ENCODE results near the gene JAG1. TPM values are rescaled to one million over a fixed set of nuclear protein-coding genes. Genes with fewer than 3 reads are reported as not detected.

The JAG1 gene
- total RNA-seq, 2 experiments from 2014 or later, result 0.28 to 0.89 TPM

GRCh38 chr20:10659651-10660601, 13.9 kb downstream of the JAG1 start:
- Mint-ChIP-seq H3K4me3 (no peak overlapping the region), H3K27me3 (peaks cover 17% of the 10 kb centered on the region), H3K9me3 (no peaks in the 10 kb centered on the region), H3K4me1 (no peaks in the 10 kb centered on the region), H3K27ac (no peak overlapping the region), H3K36me3 (peaks cover 3% of the 10 kb centered on the region)
- ATAC-seq (ENCODE audit: low read depth), result no peak
- no peak for DNase-seq
- POLR2A ChIA-PET, result no interaction called here

DNA sequence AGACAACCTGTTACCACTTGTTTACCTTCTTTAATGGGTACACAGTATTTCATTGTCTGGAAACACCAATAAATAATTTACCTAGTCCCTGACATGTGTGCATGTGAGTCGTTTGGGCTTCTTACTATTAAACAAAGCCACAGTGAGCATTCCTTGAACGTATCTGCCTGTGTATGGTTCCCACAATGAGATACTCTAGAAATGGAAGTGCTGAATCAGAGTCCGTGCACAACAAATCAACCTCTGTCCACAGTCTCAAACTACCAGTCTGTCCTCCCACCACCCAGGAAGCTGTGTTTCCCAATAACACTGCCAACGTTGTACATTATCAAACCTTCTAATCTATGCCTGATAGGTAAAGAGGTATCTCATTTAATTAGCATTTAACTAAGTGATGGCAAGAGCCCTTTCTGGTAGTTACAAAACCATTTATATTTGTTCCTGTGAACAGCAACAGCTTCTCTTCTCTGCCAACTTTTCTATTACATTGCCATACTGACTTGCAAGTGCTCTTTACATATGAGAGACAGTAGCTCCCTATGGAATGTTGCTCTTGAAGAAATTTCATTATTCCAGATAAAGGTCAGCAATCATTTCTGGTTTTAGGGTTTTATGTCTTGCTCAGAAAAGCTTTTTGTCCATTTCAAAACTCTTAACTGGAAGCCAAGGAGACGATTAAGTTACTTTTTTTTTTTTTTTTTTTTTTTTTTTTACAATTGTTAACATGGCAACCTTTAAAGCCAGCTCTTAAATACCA, 14.7 kb downstream of the JAG1 start:
- Mint-ChIP-seq H3K27me3 (peaks cover 19% of the 10 kb centered on the region), H3K27ac (no peak overlapping the region), H3K4me1 (peaks cover 4% of the 10 kb centered on the region), H3K36me3 (peaks cover 3% of the 10 kb centered on the region), H3K9me3 (no peaks in the 10 kb centered on the region), H3K4me3 (no peak overlapping the region)
- DNase-seq, result no peak
- POLR2A ChIA-PET, result no interaction called here
- no peak for ATAC-seq (ENCODE audit: low read depth)

GRCh38 chr20:10658051-10658823, 15.6 kb downstream of the JAG1 start:
- no peak overlapping the region for H3K4me3 Mint-ChIP-seq
- POLR2A ChIA-PET, result no interaction called here
- ATAC-seq (ENCODE audit: low read depth), result no peak
- no peak overlapping the region for H3K27ac Mint-ChIP-seq
- DNase-seq, result no peak
- H3K4me1 Mint-ChIP-seq, result peaks cover 10% of the 10 kb centered on the region
- peaks cover 23% of the 10 kb centered on the region for H3K27me3 Mint-ChIP-seq
- peaks cover 3% of the 10 kb centered on the region for H3K36me3 Mint-ChIP-seq
- H3K9me3 Mint-ChIP-seq, result no peaks in the 10 kb centered on the region

DNA sequence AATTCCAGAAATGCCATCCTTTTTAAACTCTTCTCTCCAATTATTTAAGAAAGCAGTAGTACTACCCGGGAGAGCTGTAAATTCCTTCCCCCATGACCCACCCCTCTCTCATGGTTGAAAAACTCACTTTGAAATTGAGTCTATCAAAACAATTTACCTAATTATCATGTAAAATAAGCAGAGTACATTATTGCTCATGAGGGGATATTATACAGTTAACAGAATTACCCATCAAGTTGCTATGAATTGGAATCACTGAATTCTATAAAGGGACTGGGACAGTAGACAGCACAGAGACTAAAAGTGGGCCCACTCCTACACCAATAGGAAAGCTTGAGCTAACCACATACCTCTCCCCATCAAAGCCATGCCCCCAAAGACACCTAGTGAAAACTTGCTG, 16.3 kb downstream of the JAG1 start:
- H3K9me3 Mint-ChIP-seq, result no peaks in the 10 kb centered on the region
- H3K27me3 Mint-ChIP-seq, result peaks cover 22% of the 10 kb centered on the region
- peaks cover 3% of the 10 kb centered on the region for H3K36me3 Mint-ChIP-seq
- DNase-seq, result no peak
- H3K27ac Mint-ChIP-seq, result no peak overlapping the region
- H3K4me3 Mint-ChIP-seq, result no peak overlapping the region
- no peak for ATAC-seq (ENCODE audit: low read depth)
- POLR2A ChIA-PET, result no interaction called here
- peaks cover 10% of the 10 kb centered on the region for H3K4me1 Mint-ChIP-seq

GRCh38 chr20:10655720-10656669, 17.8 kb downstream of the JAG1 start:
- Mint-ChIP-seq H3K4me3 (no peak overlapping the region), H3K27me3 (peaks cover 14% of the 10 kb centered on the region), H3K36me3 (no peaks in the 10 kb centered on the region), H3K27ac (no peak overlapping the region), H3K9me3 (no peaks in the 10 kb centered on the region), H3K4me1 (peaks cover 15% of the 10 kb centered on the region)
- DNase-seq (no peak), ATAC-seq (ENCODE audit: low read depth) (no peak)
- POLR2A ChIA-PET, result no interaction called here

DNA sequence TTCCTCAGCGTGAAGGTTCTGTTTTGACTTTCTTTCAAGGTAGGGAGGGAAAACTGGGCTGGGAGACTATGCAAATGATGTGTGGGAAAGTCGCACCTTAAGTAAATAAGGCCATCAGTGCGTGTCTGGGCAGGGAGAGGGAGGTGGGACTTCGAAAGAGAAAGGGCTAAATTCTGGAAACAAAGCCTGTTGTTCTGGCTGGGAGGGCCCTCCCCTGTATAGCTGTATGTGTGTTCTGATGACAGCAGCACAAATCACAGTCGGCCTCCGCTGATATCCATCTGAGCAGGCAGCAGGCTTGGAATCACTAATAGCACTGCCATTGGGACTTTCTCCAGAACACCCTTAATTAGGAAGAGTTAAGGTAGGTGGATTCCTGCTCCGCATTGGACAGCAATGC, 19.2 kb downstream of the JAG1 start:
- ATAC-seq (ENCODE audit: low read depth) (no peak), DNase-seq (no peak)
- Mint-ChIP-seq H3K27ac (no peak overlapping the region), H3K36me3 (no peaks in the 10 kb centered on the region), H3K27me3 (peaks cover 12% of the 10 kb centered on the region), H3K9me3 (no peaks in the 10 kb centered on the region), H3K4me3 (no peak overlapping the region), H3K4me1 (peaks cover 15% of the 10 kb centered on the region)
- POLR2A ChIA-PET, result no interaction called here

- no peak for ATAC-seq (ENCODE audit: low read depth)
- Mint-ChIP-seq H3K27ac (no peak overlapping the region), H3K4me1 (peaks cover 15% of the 10 kb centered on the region), H3K9me3 (no peaks in the 10 kb centered on the region), H3K4me3 (no peak overlapping the region), H3K36me3 (no peaks in the 10 kb centered on the region), H3K27me3 (peaks cover 12% of the 10 kb centered on the region)
- POLR2A ChIA-PET, result no interaction called here
- no peak for DNase-seq
Observed at GRCh38 chr20:10654250-10654610, 19.6 kb downstream of the JAG1 start.

GRCh38 chr20:10653599-10654249, 20.1 kb downstream of the JAG1 start:
- H3K36me3 Mint-ChIP-seq, result no peaks in the 10 kb centered on the region
- no peak overlapping the region for H3K27ac Mint-ChIP-seq
- no peaks in the 10 kb centered on the region for H3K9me3 Mint-ChIP-seq
- POLR2A ChIA-PET, result no interaction called here
- ATAC-seq (ENCODE audit: low read depth) (no peak), DNase-seq (no peak)
- H3K4me3 Mint-ChIP-seq, result no peak overlapping the region
- peaks cover 15% of the 10 kb centered on the region for H3K4me1 Mint-ChIP-seq
- peaks cover 12% of the 10 kb centered on the region for H3K27me3 Mint-ChIP-seq

- H3K4me3 Mint-ChIP-seq, result no peak overlapping the region
- DNase-seq (no peak), ATAC-seq (ENCODE audit: low read depth) (no peak)
- H3K4me1 Mint-ChIP-seq, result peaks cover 15% of the 10 kb centered on the region
- no peaks in the 10 kb centered on the region for H3K36me3 Mint-ChIP-seq
- H3K27me3 Mint-ChIP-seq, result peaks cover 12% of the 10 kb centered on the region
- H3K27ac Mint-ChIP-seq, result no peak overlapping the region
- POLR2A ChIA-PET, result no interaction called here
- H3K9me3 Mint-ChIP-seq, result no peaks in the 10 kb centered on the region
Observed at GRCh38 chr20:10652660-10653261, 21.0 kb downstream of the JAG1 start.

GRCh38 chr20:10652185-10652584, 21.6 kb downstream of the JAG1 start:
- H3K27me3 Mint-ChIP-seq, result peaks cover 12% of the 10 kb centered on the region

GRCh38 chr20:10651227-10651990, 22.4 kb downstream of the JAG1 start:
- no peak for ATAC-seq (ENCODE audit: low read depth)
- no peak overlapping the region for H3K4me3 Mint-ChIP-seq

More at GRCh38 chr20:10652185-10652584, 21.6 kb downstream of the JAG1 start:
- Mint-ChIP-seq H3K9me3 (no peaks in the 10 kb centered on the region), H3K4me1 (peaks cover 17% of the 10 kb centered on the region), H3K4me3 (no peak overlapping the region), H3K36me3 (no peaks in the 10 kb centered on the region), H3K27ac (no peak overlapping the region)
- no peak for ATAC-seq (ENCODE audit: low read depth)
- DNase-seq, result no peak
- POLR2A ChIA-PET, result no interaction called here

More at GRCh38 chr20:10651227-10651990, 22.4 kb downstream of the JAG1 start:
- Mint-ChIP-seq H3K4me1 (peaks cover 17% of the 10 kb centered on the region), H3K27ac (no peak overlapping the region), H3K9me3 (no peaks in the 10 kb centered on the region), H3K36me3 (no peaks in the 10 kb centered on the region), H3K27me3 (peaks cover 12% of the 10 kb centered on the region)
- POLR2A ChIA-PET, result no interaction called here
- DNase-seq, result no peak

Data from activated naive CD8-positive, alpha-beta T cell treated with anti-CD3 and anti-CD28 coated beads, Interleukin-2, amount 10 ng/mL, durations not matched to agents 7 days and 5 days (primary cell).